PC-9 (cell line): ENCODE measurements around the gene CCM2. TPM values are rescaled to one million over a fixed set of nuclear protein-coding genes. Genes with fewer than 3 reads are reported as not detected.

Experiments used
- BruUV-seq: library from RNA; stranded (reverse); fragments of 400-500 nt; replicated peaks from 2 replicates; lab custom pipeline; 2021; lab: Mats Ljungman, UMichigan
- CTCF ChIA-PET: fragments of 300-600 bp; sonication (Branson Sonifier 250); formaldehyde crosslinking; loops from one replicate; lab custom pipeline; 2022; ENCODE audit warnings: antibody characterized with exemption; lab: Charles Lee
- POLR2A ChIA-PET: fragments of 300-600 bp; sonication (Branson Sonifier 250); formaldehyde crosslinking; loops from one replicate; lab custom pipeline; 2022; ENCODE audit warnings: antibody characterized with exemption; ENCODE audit not compliant: unreplicated experiment; lab: Charles Lee
- DNase-seq, 2 experiments: peaks; one replicate each; pipeline versions ENCODE4 v3.0.0 to v3.0.0-alpha.2; 2015 to 2022; ENCODE audit warnings: mixed read lengths in 1 of 2
- H2AFZ ChIP-seq: fragments of 200-600 bp; sonication (generic); 2 replicates; pipeline ENCODE4 v1.8.1; 2017; ENCODE audit warnings: antibody characterized with exemption
- H3F3A ChIP-seq: fragments of 200-600 bp; sonication (generic); 2 replicates; pipeline ENCODE4 v1.8.1; 2017; ENCODE audit warnings: antibody characterized with exemption, mild to moderate bottlenecking, low read depth; ENCODE audit not compliant: insufficient read depth
- H3K27ac ChIP-seq: fragments of 200-600 bp; sonication (generic); 2 replicates; pipeline ENCODE4 v1.6.1; 2016; ENCODE audit warnings: mixed run types
- H3K27me3 ChIP-seq: fragments of 200-600 bp; sonication (generic); 2 replicates; pipeline ENCODE4 v1.6.1; 2016; ENCODE audit warnings: low read depth, mixed run types; ENCODE audit not compliant: insufficient read depth
- H3K36me3 ChIP-seq: fragments of 200-600 bp; sonication (generic); 2 replicates; pipeline ENCODE4 v1.6.1; 2016; ENCODE audit warnings: low read depth, mixed run types
- H3K4me1 ChIP-seq: fragments of 200-600 bp; sonication (generic); replicated peaks from 2 replicates; pipeline ENCODE4 v1.6.1; 2016; ENCODE audit warnings: mixed run types; ENCODE audit not compliant: insufficient read depth
- H3K4me2 ChIP-seq: fragments of 200-600 bp; sonication (generic); 2 replicates; pipeline ENCODE4 v1.6.1; 2017; ENCODE audit warnings: mixed run types
- H3K4me3 ChIP-seq: fragments of 200-600 bp; sonication (generic); 2 replicates; pipeline ENCODE4 v1.6.1; 2016; ENCODE audit warnings: mixed run types
- H3K79me2 ChIP-seq: fragments of 200-600 bp; sonication (generic); 2 replicates; pipeline ENCODE4 v1.6.1; 2017; ENCODE audit warnings: low read depth, mixed run types
- H3K9me2 ChIP-seq: fragments of 200-600 bp; sonication (generic); 2 replicates; pipeline ENCODE4 v1.8.1; 2017; ENCODE audit warnings: mild to moderate bottlenecking; ENCODE audit not compliant: insufficient read depth
- H3K9me3 ChIP-seq: fragments of 200-600 bp; sonication (generic); 2 replicates; pipeline ENCODE4 v1.8.1; 2016; ENCODE audit warnings: low read depth; ENCODE audit not compliant: insufficient read depth
- H4K20me1 ChIP-seq: fragments of 200-600 bp; sonication (generic); 2 replicates; pipeline ENCODE4 v1.8.1; 2017; ENCODE audit not compliant: insufficient read depth
- EZH2 ChIP-seq: fragments of 200-600 bp; sonication (generic); IDR thresholded peaks from 2 replicates; pipeline ENCODE4 v1.8.0; 2017; ENCODE audit warnings: antibody characterized with exemption, low read depth
- intact Hi-C: fragments of 100-400 bp; cut with micrococcal nuclease; formaldehyde crosslinking; loops from one replicate; pipeline ENCODE4 v1.10.0; 2022; ENCODE audit not compliant: unreplicated experiment
- total RNA-seq: library from RNA; stranded (reverse); gene quantifications from 2 replicates; pipeline ENCODE4 v1.2.3, GENCODE V29; 2021
- TF ChIP-seq, protein P1 (sequence below): fragments of 200-600 bp; sonication (generic); conservative IDR thresholded peaks from 2 replicates; pipeline ENCODE4 v1.6.1; 2017; ENCODE audit warnings: mixed run types, antibody characterized with exemption, mild to moderate bottlenecking, moderate library complexity

CCM2 gene
- total RNA-seq, 1 experiment from 2014 or later = 54.2 TPM

DNA sequence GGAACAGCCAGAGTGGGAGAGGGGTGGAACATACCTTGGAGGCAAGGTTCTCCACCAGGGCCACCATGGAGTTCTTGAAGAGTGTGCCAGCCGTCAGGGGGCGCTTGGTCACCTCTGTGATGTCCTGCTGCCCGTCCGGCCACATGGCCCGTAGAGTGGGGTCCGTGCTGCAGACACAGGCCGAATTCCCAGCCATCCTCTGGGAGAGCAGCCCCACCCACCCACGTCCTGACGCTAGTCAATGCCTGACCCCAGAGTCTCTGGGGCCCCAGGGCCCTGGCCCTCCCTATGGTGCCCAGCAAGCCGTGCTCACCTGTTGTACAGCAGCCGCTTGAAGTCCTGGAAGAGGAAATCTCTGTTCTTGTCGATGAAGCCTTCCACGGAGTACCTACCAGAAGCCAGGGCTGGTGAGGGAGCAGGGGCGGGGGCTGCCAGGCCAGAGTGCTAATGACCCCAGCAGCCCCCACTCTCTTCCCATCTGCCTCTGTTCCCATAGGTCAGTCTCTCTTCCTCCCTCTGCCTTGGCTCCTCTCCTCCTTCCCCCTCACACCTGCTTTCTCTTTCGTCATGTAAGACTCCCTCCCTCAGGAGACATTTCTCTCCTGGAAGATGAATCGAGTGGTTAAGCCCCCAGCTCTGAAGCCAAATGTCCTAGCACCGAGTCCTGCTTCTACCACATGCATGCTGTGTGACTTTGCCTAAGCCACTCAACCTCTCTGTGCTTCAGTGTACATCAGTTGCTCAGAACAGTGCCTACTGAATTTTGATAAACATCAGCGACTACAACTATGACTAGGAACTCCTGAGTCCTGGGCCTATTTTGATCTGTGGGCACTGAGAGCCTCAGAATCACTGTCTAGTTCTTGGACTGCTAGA lies 32.2 kb upstream of the CCM2 start:
- no peak overlapping the region for H3K4me3 ChIP-seq
- ChIA-PET CTCF (interaction anchor here (1.0 kb wide), 1 partner anchor 168 kb away, joined by 3 read pairs; no protein-coding TSS in a partner anchor), POLR2A (interaction anchor here (0.5 to 0.6 kb wide), 3 partner anchors 112 to 391 kb away, joined by 3 to 4 read pairs (median 3); no protein-coding TSS in a partner anchor)
- intact Hi-C loops = no loop called here
- H3K9me2 ChIP-seq = no peaks in the 10 kb centered on the region
- H3K27ac ChIP-seq = no peak overlapping the region
- no peak for TF ChIP-seq EZH2
- TF ChIP-seq, protein P1, sequence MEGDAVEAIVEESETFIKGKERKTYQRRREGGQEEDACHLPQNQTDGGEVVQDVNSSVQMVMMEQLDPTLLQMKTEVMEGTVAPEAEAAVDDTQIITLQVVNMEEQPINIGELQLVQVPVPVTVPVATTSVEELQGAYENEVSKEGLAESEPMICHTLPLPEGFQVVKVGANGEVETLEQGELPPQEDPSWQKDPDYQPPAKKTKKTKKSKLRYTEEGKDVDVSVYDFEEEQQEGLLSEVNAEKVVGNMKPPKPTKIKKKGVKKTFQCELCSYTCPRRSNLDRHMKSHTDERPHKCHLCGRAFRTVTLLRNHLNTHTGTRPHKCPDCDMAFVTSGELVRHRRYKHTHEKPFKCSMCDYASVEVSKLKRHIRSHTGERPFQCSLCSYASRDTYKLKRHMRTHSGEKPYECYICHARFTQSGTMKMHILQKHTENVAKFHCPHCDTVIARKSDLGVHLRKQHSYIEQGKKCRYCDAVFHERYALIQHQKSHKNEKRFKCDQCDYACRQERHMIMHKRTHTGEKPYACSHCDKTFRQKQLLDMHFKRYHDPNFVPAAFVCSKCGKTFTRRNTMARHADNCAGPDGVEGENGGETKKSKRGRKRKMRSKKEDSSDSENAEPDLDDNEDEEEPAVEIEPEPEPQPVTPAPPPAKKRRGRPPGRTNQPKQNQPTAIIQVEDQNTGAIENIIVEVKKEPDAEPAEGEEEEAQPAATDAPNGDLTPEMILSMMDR = no peak
- H3K4me2 ChIP-seq = no peak overlapping the region
- H3F3A ChIP-seq = peaks cover 3% of the 10 kb centered on the region; the same call in 1 of the 2 replicates
- no peaks in the 10 kb centered on the region for H3K27me3 ChIP-seq
- DNase-seq = no peak
- no peaks in the 10 kb centered on the region for H3K36me3 ChIP-seq
- no TSS peak for BruUV-seq
- no peaks in the 10 kb centered on the region for H3K79me2 ChIP-seq
- no peaks in the 10 kb centered on the region for H3K9me3 ChIP-seq
- no peaks in the 10 kb centered on the region for H4K20me1 ChIP-seq
- peaks cover 12% of the 10 kb centered on the region for H3K4me1 ChIP-seq
- no peak overlapping the region for H2AFZ ChIP-seq

DNA sequence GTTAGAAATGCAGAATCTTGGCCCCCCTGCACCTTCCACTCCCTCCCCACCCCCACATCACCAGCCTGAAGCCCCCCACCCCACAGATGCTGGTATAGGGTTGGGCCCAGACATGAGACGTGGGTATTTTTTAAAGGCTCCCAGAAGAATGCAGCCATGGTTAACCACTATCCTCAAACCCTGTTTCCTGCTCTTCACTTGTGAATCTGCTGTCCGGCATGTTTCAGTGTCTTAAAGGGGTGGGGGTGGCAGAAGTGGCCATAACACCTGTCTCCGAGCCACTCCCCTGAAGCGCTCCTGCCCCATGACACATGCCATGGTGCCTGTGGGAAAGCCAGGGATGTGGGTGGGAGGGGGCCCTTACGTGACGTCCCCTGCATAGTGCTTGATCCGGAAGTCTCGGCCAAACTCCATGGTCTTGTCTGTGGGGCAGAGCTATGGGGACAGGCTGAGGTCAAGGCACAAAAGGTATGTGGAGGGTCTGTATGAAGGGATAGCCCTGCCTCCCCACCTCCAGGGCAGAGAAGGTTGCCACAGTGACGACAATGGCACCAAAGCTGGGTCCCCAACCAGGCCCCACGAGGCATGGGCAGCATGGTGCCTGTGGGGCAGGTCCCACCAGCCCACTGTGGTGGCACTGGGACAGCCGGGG lies 30.8 kb upstream of the CCM2 start:
- intact Hi-C loops = no loop called here
- Histone ChIP-seq H3K9me2 (no peaks in the 10 kb centered on the region), H3K27ac (no peak overlapping the region), H3K4me2 (no peak overlapping the region), H4K20me1 (no peaks in the 10 kb centered on the region), H2AFZ (no peak overlapping the region), H3F3A (peaks cover 3% of the 10 kb centered on the region; the same call in 1 of the 2 replicates), H3K4me1 (peaks cover 12% of the 10 kb centered on the region), H3K4me3 (no peak overlapping the region), H3K36me3 (no peaks in the 10 kb centered on the region), H3K79me2 (no peaks in the 10 kb centered on the region), H3K27me3 (no peaks in the 10 kb centered on the region), H3K9me3 (no peaks in the 10 kb centered on the region)
- no peak for TF ChIP-seq EZH2
- TF ChIP-seq, protein P1 = no peak
- no TSS peak for BruUV-seq
- no peak for DNase-seq
- ChIA-PET CTCF (interaction anchor here (0.6 kb wide), 1 partner anchor 9 kb away, joined by 9 read pairs; no protein-coding TSS in a partner anchor), POLR2A (interaction anchor here (0.7 kb wide), 1 partner anchor 18 kb away, joined by 6 read pairs; no protein-coding TSS in a partner anchor)
